Astrocyte (in vitro differentiated cells and primary cell): ENCODE data around the gene LEPROT. TPM values are rescaled to one million over a fixed set of nuclear protein-coding genes. Genes with fewer than 3 reads are reported as not detected.

Experiments used
- DNase-seq: peaks from one replicate; pipeline ENCODE4 v3.0.0-alpha.2; 2010; ENCODE audit warnings: low read depth
- FAIRE-seq: peaks from 2 replicates; lab custom pipeline; 2011; peaks lifted over from hg19 to GRCh38; lab: Jason Lieb, UNC
- H2AFZ ChIP-seq: 2 replicates; pipeline ENCODE4 v1.6.0; 2012; ENCODE audit warnings: low read depth, low read length, inconsistent platforms
- H3K27ac ChIP-seq: 2 replicates; pipeline ENCODE4 v1.5.1; 2011; ENCODE audit warnings: low read depth, low read length, inconsistent platforms
- H3K27me3 ChIP-seq: 2 replicates; pipeline ENCODE4 v1.6.0; 2011; ENCODE audit warnings: low read length, inconsistent platforms; ENCODE audit not compliant: insufficient read depth
- H3K36me3 ChIP-seq: 2 replicates; pipeline ENCODE4 v1.5.1; 2011; ENCODE audit warnings: low read length, inconsistent platforms; ENCODE audit not compliant: insufficient read depth
- H3K4me1 ChIP-seq: 2 replicates; pipeline ENCODE4 v1.5.1; 2011; ENCODE audit warnings: low read length, inconsistent platforms; ENCODE audit not compliant: insufficient read depth
- H3K4me2 ChIP-seq: 2 replicates; pipeline ENCODE4 v1.6.0; 2012; ENCODE audit warnings: low read length, inconsistent platforms
- H3K4me3 ChIP-seq: 2 replicates; pipeline ENCODE4 v1.5.1; 2011; ENCODE audit warnings: low read depth, mild to moderate bottlenecking, low read length, inconsistent platforms; ENCODE audit not compliant: insufficient read depth
- H3K79me2 ChIP-seq: 2 replicates; pipeline ENCODE4 v1.6.0; 2012; ENCODE audit warnings: mild to moderate bottlenecking, low read length, inconsistent platforms; ENCODE audit not compliant: insufficient read depth
- H3K9ac ChIP-seq: 2 replicates; pipeline ENCODE4 v1.6.0; 2012; ENCODE audit warnings: mild to moderate bottlenecking, low read length, inconsistent platforms
- H3K9me3 ChIP-seq: 2 replicates; pipeline ENCODE4 v1.5.1; 2012; ENCODE audit warnings: low read depth, mild to moderate bottlenecking, low read length, inconsistent platforms; ENCODE audit not compliant: insufficient read depth
- H4K20me1 ChIP-seq: 2 replicates; pipeline ENCODE4 v1.6.0; 2012; ENCODE audit warnings: low read length, inconsistent platforms; ENCODE audit not compliant: insufficient read depth
- H3K27ac Mint-ChIP-seq: one replicate; pipeline ENCODE4 v1.8.0; 2021; ENCODE audit warnings: mild to moderate bottlenecking, mixed read lengths; ENCODE audit not compliant: unreplicated experiment
- H3K27me3 Mint-ChIP-seq: one replicate; pipeline ENCODE4 v1.8.0; 2021; ENCODE audit warnings: low read depth, mixed read lengths; ENCODE audit not compliant: unreplicated experiment
- H3K36me3 Mint-ChIP-seq: one replicate; pipeline ENCODE4 v1.8.0; 2021; ENCODE audit warnings: low read depth, mixed read lengths; ENCODE audit not compliant: unreplicated experiment
- H3K4me1 Mint-ChIP-seq: one replicate; pipeline ENCODE4 v1.8.0; 2021; ENCODE audit warnings: low read depth, mixed read lengths; ENCODE audit not compliant: unreplicated experiment
- H3K4me3 Mint-ChIP-seq: one replicate; pipeline ENCODE4 v1.8.0; 2021; ENCODE audit warnings: mild to moderate bottlenecking, moderate library complexity, mixed read lengths; ENCODE audit not compliant: unreplicated experiment
- H3K9me3 Mint-ChIP-seq: one replicate; pipeline ENCODE4 v1.8.0; 2021; ENCODE audit warnings: mild to moderate bottlenecking, mixed read lengths; ENCODE audit not compliant: unreplicated experiment
- CTCF ChIP-seq: IDR thresholded peaks from 2 replicates; pipeline ENCODE4 v1.5.1; 2011; ENCODE audit warnings: low read depth, mild to moderate bottlenecking, inconsistent platforms, low read length, moderate library complexity; ENCODE audit not compliant: insufficient read depth
- EZH2 ChIP-seq: IDR thresholded peaks from 2 replicates; pipeline ENCODE4 v1.6.1; 2012; ENCODE audit warnings: mild to moderate bottlenecking, low read length, inconsistent platforms; ENCODE audit not compliant: insufficient read depth
- total RNA-seq: library from RNA; stranded (reverse); gene quantifications from 2 replicates; pipeline ENCODE4 v1.2.1, GENCODE V29; 2021

Gene LEPROT
- total RNA-seq, 1 donor from 2014 or later, result 99.4 TPM

DNA sequence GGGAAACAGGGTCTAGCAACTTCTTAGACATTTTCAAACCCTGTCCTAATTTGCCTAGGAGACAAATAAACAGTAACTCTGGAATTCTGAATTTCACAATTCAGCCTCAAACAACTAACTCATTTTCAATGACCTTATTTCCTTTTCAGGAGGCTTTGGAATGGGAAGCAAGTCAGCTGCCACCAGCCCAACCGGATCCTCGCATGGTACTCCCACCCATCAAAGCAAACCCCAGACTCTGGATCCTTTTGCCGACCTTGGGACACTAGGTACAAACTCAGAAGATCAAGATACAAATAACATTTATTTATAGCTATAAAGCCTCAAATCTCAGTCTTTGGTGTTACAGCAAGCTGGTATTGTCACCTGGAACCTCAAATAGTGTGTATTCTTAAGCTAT lies 18.9 kb upstream of the LEPROT start:
- no peak for TF ChIP-seq CTCF
- no peak overlapping the region for H2AFZ ChIP-seq
- peaks cover 3% of the 10 kb centered on the region for H3K9me3 Mint-ChIP-seq

DNA sequence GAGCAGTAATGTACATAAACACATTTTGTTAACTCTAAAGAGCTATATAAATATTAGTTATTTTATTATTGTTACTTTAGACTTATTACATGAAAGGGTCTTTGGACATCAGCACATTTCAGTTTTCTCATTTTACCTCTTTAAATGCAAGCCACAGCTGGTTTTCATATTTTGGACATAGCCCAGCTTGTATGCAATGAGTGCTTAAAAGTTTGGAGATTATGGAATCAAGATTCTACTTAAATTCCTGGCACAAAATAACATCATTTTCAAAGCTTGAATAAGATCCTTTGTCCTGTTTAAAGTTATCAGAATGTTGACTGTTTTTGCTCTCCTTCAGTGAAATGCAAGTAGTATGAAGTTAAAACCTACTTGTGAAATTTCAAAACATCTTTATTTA lies 15.5 kb upstream of the LEPROT start:
- Histone ChIP-seq H4K20me1 (no peaks in the 10 kb centered on the region), H3K36me3 (no peaks in the 10 kb centered on the region), H3K79me2 (no peaks in the 10 kb centered on the region), H3K9ac (no peak overlapping the region), H3K4me3 (no peak overlapping the region), H2AFZ (no peak overlapping the region), H3K27me3 (no peaks in the 10 kb centered on the region), H3K27ac (no peak overlapping the region), H3K4me1 (no peaks in the 10 kb centered on the region), H3K4me2 (no peak overlapping the region), H3K9me3 (no peaks in the 10 kb centered on the region)
- Mint-ChIP-seq H3K4me3 (no peak overlapping the region), H3K9me3 (peaks cover 3% of the 10 kb centered on the region), H3K4me1 (peaks cover 6% of the 10 kb centered on the region), H3K27ac (no peak overlapping the region), H3K27me3 (no peaks in the 10 kb centered on the region), H3K36me3 (peaks cover 12% of the 10 kb centered on the region)
- no peak for FAIRE-seq
- DNase-seq, result no peak
- TF ChIP-seq CTCF, result no peak

More for the DNA sequence above, 18.9 kb upstream of the LEPROT start:
- no peaks in the 10 kb centered on the region for H3K27me3 Mint-ChIP-seq
- FAIRE-seq (no peak), DNase-seq (no peak)
- Histone ChIP-seq H3K27ac (no peak overlapping the region), H3K27me3 (no peaks in the 10 kb centered on the region), H3K79me2 (no peaks in the 10 kb centered on the region), H3K4me1 (no peaks in the 10 kb centered on the region), H3K4me3 (no peak overlapping the region), H3K9me3 (no peaks in the 10 kb centered on the region), H3K36me3 (no peaks in the 10 kb centered on the region), H4K20me1 (no peaks in the 10 kb centered on the region), H3K9ac (no peak overlapping the region), H3K4me2 (no peak overlapping the region)
- no peak overlapping the region for H3K27ac Mint-ChIP-seq
- H3K36me3 Mint-ChIP-seq, result peaks cover 10% of the 10 kb centered on the region
- no peak overlapping the region for H3K4me3 Mint-ChIP-seq
- H3K4me1 Mint-ChIP-seq, result peaks cover 2% of the 10 kb centered on the region

DNA sequence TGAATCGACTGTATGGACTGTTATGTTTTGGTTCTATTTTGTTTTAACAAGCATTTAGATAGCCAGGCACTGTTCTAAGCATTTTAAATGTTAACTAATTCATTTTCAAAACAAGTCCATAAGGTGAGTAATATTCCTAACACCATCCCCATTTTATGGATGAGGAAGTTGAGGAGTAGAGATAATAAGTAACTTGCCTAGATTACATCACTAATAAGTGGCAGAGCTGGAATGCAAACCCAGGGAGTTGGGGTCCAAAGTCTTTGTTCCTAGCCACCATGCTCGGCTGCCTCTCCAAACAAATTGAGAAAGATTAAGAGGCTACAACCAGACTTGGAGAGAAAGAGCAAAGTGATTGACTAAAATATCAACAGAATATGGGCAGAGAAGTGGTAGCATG lies 12.6 kb upstream of the LEPROT start:
- Histone ChIP-seq H3K27me3 (no peaks in the 10 kb centered on the region), H3K4me3 (no peak overlapping the region), H3K9ac (no peak overlapping the region), H3K4me1 (peaks cover 6% of the 10 kb centered on the region), H3K36me3 (no peaks in the 10 kb centered on the region), H3K79me2 (no peaks in the 10 kb centered on the region), H3K4me2 (no peak overlapping the region), H3K9me3 (no peaks in the 10 kb centered on the region), H2AFZ (no peak overlapping the region), H4K20me1 (no peaks in the 10 kb centered on the region), H3K27ac (no peak overlapping the region)
- H3K9me3 Mint-ChIP-seq, result peaks cover 3% of the 10 kb centered on the region
- H3K36me3 Mint-ChIP-seq, result peaks cover 9% of the 10 kb centered on the region
- TF ChIP-seq CTCF (no peak), EZH2 (no peak)
- H3K27me3 Mint-ChIP-seq, result no peaks in the 10 kb centered on the region
- H3K27ac Mint-ChIP-seq, result no peak overlapping the region
- FAIRE-seq, result no peak
- H3K4me1 Mint-ChIP-seq, result peaks cover 11% of the 10 kb centered on the region
- H3K4me3 Mint-ChIP-seq, result no peak overlapping the region
- no peak for DNase-seq
